Measurements from ENCODE around the gene PARVA.
"Not testable (repeated sequence)": the region's sequence is repeated elsewhere in the genome, so short reads cannot be mapped to it uniquely, and the experiment has no call there.

PARVA gene

DNA sequence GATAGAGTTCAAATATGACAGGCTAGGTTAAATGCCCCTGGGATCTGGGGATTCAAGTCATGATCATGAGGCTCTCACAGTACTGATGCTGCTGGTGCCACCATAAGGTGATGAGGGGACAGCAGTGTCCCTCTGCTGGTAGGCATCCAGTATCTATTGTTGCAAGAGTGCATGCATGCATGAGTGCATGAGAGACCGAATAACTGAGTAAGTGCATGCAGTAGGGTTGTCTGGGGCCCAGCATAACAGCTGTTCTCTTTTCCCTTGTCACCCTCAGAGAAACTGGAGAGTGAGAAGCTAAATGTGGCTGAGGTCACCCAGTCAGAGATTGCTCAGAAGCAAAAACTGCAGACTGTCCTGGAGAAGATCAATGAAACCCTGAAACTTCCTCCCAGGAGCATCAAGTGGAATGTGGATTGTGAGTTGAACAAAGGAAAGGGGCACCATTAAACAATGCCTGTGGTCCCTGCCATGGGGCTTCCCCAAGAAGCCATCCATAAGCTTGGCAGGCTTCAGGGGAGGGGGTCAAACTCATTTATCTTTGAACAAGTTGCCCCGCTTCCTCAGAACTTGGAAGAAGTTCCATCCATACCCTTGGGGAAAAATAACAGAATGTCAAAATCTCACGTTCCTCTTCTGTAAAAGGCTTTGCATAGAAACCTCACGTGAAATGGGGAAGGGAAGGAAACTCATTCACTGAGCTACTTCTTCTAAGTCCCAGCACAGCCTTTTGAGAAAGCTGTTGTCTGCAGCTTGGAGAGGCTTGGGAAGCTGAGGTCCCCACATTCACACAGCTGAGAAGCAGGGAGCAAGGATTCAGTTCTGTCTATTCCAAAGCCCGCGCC, 119.0 kb downstream of the PARVA start:
- DNase-seq (ENCODE audit: low spot score) (no peak), FAIRE-seq (no peak)

DNA sequence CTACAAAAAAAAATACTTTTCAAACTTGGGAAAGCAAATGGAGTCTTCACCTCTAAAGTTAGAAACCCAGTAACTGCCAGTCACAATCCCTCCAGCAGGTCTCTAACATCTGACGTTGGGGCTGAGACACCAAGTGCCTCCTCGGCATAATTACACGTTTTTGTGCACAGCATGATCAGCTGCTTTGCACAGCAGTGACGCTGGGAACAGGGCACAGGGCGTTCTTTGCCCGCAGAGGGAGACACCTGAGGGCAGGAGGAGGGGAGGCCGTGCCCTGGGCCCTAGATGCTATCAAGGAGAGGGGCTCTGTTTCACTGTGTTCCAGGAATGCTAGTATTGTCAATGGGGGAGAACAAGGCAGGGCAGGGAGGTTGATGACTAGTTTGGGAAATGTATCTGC, 120.1 kb downstream of the PARVA start:
- no peak for FAIRE-seq
- DNase-seq (ENCODE audit: low spot score), result no peak

DNA sequence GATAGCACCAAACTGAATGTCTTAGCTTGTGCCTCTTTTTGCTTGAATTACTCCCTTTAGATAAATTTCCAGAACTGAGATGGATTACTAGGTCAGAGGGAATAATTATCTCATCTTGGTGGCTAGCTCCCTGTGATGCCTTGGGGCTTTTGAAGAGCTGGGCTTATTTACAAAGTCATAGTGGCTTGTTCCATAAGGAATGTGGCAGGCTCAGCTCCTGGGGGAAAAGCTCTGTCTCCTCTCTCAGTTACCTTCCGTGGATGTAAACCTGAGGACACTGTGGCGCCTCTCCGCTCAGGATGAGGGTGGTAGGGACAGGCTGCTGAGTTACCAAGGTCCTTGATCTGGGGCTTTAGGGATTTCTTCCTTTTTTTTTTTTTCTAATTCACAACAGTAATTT, 121.7 kb downstream of the PARVA start:
- FAIRE-seq (no peak), DNase-seq (ENCODE audit: low spot score) (no peak)

DNA sequence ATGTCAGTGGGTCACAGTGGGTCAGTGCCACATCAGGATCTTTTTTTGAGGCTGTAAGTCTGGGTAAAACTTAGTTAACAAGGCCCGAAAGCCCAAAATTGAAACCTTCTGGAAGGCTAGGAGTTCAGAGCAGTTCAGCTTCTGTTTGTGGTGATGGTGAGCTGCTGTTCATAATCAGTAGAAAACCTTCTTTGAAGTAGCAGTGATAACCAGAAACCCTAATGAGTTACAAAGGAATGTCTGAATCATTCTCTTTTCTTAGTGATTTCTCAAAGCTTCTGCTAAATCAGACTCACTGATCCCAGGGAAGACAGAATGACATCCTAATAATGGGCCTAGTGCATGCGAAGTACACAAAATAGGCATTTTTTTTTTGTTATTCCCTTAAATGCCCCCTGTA, 124.7 kb downstream of the PARVA start:
- FAIRE-seq (no peak), DNase-seq (ENCODE audit: low spot score) (no peak)

DNA sequence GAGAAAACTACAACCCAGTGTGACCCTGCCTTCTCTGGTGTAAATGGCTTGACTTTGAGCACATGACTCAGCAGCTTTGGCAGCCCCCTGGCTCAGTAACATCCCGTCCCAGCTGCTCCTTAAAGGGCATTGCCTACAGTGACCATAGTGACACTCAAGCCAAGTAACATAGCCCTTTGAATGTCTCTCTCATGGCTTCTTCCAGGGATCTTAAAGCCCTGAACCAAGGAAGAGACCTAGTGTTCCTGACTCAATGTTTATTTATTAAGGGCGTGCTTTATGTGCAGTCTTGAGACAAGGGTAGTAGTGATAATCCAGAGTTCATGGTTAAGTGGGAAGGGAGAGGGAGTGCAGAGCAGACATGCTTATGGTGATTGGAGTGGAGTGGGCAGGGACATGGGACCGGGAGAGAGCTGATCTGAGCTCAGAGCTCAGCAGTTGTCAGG, 125.7 kb downstream of the PARVA start:
- FAIRE-seq (no peak), DNase-seq (ENCODE audit: low spot score) (no peak)

DNA sequence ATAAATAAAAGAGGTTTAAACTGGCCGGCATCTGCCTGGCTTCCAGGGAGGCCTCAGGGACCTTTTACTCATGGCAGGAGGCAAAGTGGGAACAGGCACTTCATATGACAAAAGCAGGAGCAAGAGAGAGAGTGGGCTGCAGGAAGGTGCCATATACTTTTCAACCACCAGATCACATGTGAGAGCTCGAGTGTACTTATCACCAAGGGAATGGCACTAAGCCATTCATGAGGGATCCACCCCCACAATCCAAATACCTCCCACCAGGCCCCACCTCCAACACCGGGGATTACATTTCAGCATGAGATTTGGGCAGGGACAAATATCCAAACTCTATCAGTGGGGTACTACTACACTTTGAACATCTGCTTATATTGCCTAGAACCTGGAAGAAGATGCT, 126.5 kb downstream of the PARVA start:
- no peak for FAIRE-seq
- no peak for DNase-seq (ENCODE audit: low spot score)

DNA sequence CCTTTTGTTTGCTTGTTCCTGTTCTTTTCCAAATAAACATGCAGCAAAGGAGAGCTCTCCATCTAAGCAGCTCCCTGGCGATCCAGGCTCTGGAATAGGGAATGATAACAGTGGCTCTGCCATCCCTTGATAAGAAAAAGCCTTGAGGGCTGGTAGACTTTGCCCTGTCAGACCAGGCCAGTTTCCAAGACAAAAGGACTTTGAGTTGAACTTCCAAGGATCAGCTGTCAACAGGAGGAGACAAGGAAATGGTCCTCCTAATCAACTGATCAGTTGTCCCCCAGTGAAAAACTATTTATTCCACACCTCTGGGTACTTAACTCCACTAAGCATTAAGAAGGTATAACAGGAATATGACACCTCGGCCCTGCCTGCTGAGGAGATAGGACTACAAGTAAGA, 127.8 kb downstream of the PARVA start:
- no peak for DNase-seq (ENCODE audit: low spot score)
- no peak for FAIRE-seq

DNA sequence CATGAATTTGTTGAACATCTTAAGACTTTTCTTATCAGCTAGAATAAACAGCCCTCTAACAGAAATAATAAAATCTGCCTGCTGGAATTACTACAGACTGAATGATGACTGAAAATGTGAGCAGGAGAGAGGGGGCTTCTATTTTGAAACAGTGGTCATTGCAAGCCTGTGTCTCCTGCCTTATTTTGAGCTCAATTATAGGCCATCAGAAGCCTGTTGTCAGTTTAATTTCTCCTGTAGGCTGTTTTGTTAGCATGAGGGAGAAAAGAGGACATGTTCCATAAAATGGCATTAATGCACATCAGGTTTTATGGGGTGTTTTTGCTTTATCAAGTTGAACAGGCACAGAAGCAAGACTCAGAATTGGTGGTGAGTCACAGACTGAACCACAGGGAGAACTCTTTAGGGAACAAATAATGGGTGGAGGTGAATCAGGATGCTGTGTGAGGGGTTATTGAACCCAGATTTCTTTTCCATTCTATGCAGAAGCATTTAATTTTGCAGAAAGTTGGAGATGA, 129.1 kb downstream of the PARVA start:
- FAIRE-seq (no peak), DNase-seq (ENCODE audit: low spot score) (no peak)

DNA sequence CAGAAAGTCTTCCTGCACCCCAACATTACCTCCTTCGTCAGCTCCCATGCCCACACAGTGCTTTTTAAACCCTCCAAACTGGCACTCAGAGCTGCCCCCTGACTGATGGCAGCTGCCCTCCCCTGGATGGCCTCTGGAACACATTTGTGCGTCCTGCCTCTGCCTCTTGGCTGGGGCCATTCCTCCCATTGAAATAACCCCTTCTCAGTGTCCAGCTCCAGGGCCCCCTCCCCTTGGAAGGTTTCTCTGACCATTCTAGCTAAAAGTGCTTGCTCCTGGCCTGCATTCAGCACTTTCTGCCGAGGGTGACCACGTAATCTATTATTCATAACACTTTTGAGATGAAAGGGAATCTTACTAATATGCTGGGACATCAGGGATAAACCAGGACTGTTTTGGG, 130.0 kb downstream of the PARVA start:
- DNase-seq (ENCODE audit: low spot score) (no peak), FAIRE-seq (no peak)

DNA sequence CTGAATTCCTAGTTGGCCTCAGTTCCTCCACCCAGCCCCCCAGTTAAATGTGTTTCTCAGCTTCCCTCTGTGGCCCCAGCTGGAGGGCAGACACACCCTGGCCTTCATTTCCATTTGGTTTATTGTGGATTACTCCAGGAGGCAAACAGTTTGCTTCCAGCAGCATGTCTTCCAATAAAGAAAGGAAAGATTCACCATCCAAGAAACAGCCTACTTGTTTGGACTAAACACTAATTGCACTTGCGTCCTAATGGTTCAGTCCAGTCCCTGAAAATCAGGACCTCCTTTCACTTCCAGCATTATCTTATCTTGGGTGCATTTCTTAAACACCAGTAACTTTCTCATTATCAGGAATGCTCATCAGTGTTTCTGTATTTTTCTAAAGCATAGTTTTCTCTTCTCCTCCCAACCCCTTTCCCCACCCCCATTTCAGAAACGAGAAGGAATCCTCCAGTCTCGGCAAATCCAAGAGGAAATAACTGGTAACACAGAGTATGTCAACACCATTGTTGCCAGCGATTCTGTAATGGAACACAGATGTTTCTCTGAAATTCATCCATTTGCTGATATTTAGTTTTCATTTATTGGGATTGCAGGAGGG, 130.9 kb downstream of the PARVA start:
- DNase-seq (ENCODE audit: low spot score), result no peak
- FAIRE-seq, result no peak

DNA sequence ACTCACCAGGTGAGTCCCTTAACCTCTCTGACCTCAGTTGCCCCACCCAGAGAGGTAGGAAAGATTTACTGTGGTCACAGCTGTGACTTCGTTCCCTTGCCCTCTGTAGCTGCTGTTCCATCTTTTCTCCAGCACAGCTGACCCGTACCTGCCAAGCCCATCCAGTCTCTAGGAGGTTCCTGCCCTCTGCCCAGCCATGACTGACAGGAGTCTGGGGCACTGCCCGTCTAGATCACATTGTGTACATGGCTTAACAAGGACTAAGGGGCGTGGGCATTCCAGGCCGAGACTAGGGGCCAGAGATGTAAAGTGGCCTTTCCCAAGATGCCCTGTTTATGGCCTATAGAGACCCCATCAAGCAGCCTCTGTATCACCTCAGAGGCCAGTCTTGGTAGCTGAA, 132.0 kb downstream of the PARVA start:
- no peak for FAIRE-seq
- no peak for DNase-seq (ENCODE audit: low spot score)

DNA sequence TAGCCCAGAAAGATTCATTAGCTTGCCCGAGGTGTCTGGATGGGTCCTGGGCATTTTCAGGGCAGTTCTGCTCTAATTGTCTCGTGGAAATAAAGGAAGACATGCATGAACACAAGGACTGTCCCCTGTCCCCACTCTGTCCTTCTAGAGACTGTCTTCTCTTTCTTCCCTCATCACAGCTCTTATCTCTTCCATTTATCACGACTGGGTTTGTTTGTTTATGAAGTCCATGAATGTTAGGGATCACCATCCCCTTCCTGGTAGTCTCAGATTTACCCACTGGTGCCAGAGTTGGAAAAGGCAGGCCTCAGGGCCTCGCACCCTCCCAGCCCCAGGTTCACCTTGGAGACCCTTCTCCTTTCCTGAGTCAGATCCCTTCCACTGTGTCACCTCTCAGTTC, 134.8 kb downstream of the PARVA start:
- DNase-seq (ENCODE audit: low spot score) (no peak), FAIRE-seq (no peak)

DNA sequence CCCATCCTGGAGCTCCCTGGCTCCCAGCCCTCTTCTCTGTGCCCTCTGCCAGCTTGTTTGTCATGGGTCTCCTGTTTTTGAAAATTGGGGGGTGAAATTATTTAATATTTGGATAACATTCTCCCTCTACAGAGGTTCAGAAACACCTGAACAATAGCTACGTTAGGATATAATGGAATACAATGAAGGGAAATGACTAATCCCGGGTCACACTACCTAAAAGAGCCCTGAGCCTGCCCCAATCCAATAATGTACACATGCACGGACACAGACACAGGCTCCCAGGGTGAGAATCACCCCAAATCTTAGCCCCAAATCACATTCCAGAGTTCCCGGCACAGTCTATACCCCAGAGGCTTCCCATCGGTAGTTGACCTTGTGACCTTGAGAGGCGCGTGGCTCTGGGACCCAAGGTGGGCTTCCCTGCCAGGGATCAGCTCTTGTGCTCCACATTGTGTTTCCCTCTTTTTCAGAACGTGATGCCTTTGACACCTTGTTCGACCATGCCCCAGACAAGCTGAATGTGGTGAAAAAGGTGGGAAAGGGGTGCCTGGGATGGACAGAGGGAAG, 135.5 kb downstream of the PARVA start:
- no peak for DNase-seq (ENCODE audit: low spot score)
- no peak for FAIRE-seq

DNA sequence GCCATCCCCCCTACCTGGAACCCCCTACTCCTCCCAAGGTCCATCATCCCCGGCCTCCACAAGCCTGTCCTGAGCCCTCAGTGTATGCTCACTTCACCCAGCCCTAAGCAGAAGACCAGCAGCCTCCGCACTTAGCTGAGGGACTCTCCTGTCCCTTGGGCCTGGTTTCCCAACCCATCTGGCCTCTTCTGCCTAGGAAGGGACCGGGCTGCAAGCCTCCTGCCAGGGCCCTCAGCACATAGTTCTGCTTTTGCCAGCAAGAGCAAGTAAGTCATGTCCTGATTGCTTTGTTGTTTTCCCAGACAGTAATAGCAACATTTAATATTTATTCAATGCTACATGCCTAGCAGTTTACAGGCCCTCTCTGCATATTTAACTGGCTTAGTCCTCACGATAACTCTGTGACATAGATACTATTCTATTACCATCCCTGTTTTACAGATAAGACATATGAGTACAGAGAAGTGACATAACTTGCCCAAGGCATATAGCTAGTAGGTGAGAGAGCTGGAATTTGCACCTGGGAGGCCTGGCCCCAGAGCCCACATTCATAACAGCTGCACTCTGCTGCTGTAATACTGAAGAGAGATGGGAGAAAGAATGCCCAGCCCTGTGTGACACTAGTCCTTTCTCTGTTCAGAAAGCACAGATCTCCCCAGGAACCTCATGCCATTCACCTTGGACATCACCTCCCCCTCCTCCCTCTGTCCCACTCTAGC, 139.2 kb downstream of the PARVA start:
- no peak for FAIRE-seq

DNA sequence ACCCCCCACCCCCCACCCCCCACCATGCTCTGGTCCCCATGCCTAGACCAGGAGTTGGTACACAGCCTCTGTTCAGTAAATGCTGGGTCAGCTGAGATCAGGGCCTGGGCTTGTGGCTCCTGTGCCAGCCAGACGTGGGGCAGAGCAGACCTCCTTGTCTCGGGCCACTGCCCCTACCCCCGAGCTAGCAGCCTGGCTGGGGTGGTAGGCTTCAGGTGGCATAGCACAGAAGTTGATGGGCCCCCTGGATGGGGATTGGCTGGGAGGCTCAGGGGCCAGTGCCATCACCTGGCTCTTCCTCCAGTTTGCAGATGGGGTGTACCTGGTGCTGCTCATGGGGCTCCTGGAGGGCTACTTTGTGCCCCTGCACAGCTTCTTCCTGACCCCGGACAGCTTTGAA, 139.9 kb downstream of the PARVA start:
- FAIRE-seq, result no peak
- no peak for DNase-seq (ENCODE audit: low spot score)

More for the DNA sequence above, 139.2 kb downstream of the PARVA start:
- no peak for DNase-seq (ENCODE audit: low spot score)

DNA sequence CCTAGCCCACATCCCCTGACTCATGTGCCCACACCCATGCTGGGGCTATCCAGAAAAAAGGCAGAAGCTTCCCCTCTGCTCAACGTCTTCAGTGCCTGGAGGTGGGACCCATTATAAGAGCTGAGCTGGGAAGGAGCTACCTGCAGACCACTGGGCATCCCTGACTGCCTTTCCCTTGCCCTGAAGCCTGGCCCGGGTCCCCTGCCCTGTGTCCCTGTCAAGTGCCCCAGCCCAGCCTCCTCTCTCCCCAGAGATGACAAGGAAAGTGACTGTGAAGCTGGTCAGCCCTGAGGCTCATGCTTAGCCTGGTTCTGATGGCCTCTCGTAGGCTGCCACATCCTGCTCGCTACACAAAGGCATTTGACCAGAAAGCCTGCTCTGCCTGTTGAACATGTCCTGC, 140.4 kb downstream of the PARVA start:
- no peak for DNase-seq (ENCODE audit: low spot score)
- FAIRE-seq, result no peak

DNA sequence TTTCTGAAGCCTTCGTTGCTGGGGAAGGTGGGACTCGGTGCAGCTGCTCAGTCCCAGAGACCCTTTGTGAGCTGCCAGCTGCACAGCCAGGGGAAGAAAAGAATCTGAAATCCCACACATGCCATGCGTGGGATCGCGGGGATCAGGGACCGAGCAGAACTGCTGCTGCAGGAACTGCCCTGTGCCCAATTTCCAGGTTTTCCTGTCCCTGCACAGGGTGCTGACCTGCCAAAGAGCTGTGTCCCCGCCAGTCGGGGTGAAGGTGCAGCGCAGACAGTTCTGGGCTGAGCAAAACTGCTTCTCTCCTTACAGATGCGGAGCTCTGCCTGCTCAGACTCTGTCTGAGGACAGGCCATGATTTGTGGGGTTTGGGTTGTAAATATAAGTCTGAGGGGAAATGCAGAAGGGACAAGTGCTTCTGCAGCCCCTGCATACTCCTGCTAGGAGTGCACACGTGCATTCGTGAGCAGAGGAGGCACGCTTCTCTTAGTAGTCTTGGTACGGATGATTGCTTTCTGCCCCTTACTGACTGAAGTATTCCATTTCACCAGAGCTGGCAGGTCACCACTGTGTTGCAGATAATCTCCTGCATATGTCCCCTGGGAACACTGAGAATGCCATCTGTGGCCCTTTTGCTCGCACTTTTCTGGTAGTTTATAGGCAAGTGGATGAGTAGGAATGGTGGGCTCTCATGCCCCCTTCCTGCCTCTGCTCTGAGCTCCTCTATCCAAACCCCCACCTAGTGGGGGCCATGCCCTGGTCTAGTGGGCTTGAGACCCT, 141.4 kb downstream of the PARVA start:
- FAIRE-seq, result no peak
- no peak for DNase-seq (ENCODE audit: low spot score)

DNA sequence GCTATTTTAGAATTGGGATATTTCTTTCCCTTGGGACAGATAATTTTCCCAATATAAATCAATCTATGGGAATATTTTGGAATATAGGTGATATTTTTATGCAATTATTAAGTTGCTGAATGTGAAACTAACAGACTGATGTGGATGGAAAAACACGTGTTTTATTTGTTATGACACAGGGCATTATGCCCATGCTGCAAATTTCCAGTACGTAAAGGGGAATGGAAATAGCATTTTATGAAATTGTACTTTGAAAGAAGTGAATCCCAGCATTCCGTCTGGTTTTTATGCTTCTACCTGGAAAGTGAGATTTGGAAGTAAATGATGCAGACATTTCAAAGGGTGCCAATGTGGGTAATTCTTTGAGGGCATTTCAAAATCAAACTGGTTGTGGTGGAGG, 142.7 kb downstream of the PARVA start:
- DNase-seq (ENCODE audit: low spot score) (no peak), FAIRE-seq (no peak)

DNA sequence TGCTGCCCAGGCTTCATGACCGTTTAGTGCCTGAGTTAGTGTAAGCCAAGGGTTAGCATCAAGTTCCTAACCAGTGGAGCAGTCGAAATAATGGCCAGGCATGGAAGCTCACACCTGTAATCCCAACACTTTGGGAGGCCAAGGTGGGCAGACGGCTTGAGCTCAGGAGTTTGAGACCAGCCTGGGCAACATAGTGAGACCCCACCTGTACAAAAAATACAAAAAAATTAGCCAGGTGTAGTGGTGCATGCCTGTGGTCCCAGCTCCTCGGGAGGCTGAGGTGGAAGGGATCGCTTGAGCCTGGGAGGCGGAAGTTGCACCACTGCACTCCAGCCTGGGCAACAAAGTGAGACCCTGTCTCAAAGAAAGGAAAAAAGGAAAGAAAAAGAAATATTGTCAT, 143.2 kb downstream of the PARVA start:
- DNase-seq (ENCODE audit: low spot score); FAIRE-seq: not testable (repeated sequence)

DNA sequence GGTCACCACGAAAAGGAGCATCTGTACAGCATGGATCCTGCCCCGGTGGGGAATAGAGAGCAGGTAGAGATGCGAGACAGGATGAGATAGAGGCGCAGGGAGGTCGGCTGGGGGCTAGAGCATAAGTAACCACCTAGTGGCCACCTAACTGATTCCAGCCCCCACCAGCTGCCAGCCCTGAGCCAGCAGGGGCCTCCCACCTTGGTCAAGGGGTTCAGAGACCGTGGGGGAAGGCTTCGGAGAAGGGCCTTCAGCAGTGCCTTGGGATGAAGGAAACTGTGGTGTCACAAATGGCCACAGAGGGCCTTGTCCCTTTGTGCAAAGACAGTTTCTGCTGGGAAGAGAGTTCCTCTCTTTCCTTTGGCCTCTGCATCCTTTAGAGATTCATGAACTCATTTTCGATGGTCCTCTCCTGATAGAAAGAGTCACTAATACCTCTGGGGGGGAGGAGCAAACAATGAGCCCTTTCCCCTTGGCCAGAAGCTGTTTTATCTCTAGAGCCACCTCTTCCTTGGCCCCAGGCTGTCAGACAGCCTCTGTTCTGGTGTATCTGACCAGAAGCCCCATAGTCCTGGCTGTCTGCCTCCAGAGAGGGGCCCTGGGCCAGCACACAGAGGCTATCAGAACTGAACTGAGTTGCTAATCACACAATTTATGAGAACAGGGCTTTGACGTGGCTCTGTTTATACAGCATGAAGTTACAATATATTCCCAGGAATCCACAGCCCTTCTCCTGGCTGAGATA, 146.0 kb downstream of the PARVA start:
- no peak for FAIRE-seq
- DNase-seq (ENCODE audit: low spot score), result no peak

Measured in urothelium cell line (cell line).